Measurements from ENCODE around the gene PIK3CG.

- TF ChIP-seq POLR2A (IDR thresholded peaks at IDR 0.05; ENCODE audit: low read length) (no peak), CTCF (IDR thresholded peaks at IDR 0.05) (no peak), PHF8 (IDR thresholded peaks at IDR 0.05; ENCODE audit: borderline replicate concordance, low read depth) (no peak), HOXB13 (CRISPR knock-in tag; IDR thresholded peaks at IDR 0.05; ENCODE audit: low read depth) (no peak)
Measured at GRCh38 chr7:106936236-106936635, 71.2 kb downstream of the PIK3CG start.

Data from A549 (cell line).